B cell (primary cell): ENCODE measurements around the gene TRHDE. TPM values are rescaled to one million over a fixed set of nuclear protein-coding genes. Genes with fewer than 3 reads are reported as not detected.

Experiments
- ATAC-seq: fragments of 200-7000 bp; cut with Tn5 transposase; one replicate; pipeline ENCODE4 v1.10.0; 2021; ENCODE audit warnings: low read depth, mild to moderate bottlenecking, moderate number of reproducible peaks, moderate library complexity
- CTCF ChIA-PET: fragments of 350-600 bp; sonication (Branson Sonifier 250); formaldehyde crosslinking; loops from one replicate; lab custom pipeline; 2021; ENCODE audit warnings: antibody characterized with exemption, inconsistent platforms; lab: Charles Lee
- POLR2A ChIA-PET: fragments of 350-600 bp; sonication (Branson Sonifier 250); formaldehyde crosslinking; loops from one replicate; lab custom pipeline; 2021; ENCODE audit warnings: antibody characterized with exemption; lab: Charles Lee
- DNase-seq: peaks from one replicate; pipeline ENCODE4 v3.0.0; 2013
- H2AFZ ChIP-seq: 2 replicates; pipeline ENCODE4 v1.6.1; 2012; ENCODE audit warnings: mild to moderate bottlenecking, low read depth, low read length; ENCODE audit not compliant: insufficient read depth, poor library complexity, severe bottlenecking
- H3K27ac ChIP-seq, 2 donors: 1 replicate in 1 of 2; 2 replicates in 1 of 2; pipeline ENCODE4 v1.5.1; 2012 to 2013; ENCODE audit warnings: low read length in 2 of 2, mild to moderate bottlenecking in 2 of 2, moderate library complexity in 1 of 2
- H3K27me3 ChIP-seq, 4 experiments: fragments of 200-600 bp in 1 of 4; sonication (generic) in 1 of 4; replicated peaks in 1 of 4; 1 replicate in 2 of 4; 2 replicates in 2 of 4; pipeline versions ENCODE4 v1.6.1 to v1.7.0; 2013 to 2016; ENCODE audit warnings: low read length in 3 of 4, mild to moderate bottlenecking in 2 of 4, mixed read lengths in 1 of 4, moderate library complexity in 1 of 4; ENCODE audit not compliant: insufficient read depth in 4 of 4, control insufficient read depth in 3 of 4; ENCODE audit errors: control extremely low read depth in 1 of 4
- H3K36me3 ChIP-seq, 2 experiments: replicated peaks in 1 of 2; 1 replicate in 1 of 2; 2 replicates in 1 of 2; pipeline versions ENCODE4 v1.6.1 to v1.7.1; 2013; ENCODE audit warnings: low read length in 1 of 2; ENCODE audit not compliant: insufficient read depth in 2 of 2, control insufficient read depth in 1 of 2; ENCODE audit errors: control extremely low read depth in 1 of 2, extremely low read depth in 1 of 2
- H3K4me1 ChIP-seq, 2 donors: fragments of 200-600 bp in 1 of 2; sonication (generic) in 1 of 2; 1 replicate in 1 of 2; 2 replicates in 1 of 2; pipeline versions ENCODE4 v1.5.1 to v1.6.1; 2013 to 2017; ENCODE audit warnings: low read length in 2 of 2; ENCODE audit not compliant: control insufficient read depth in 2 of 2, insufficient read depth in 2 of 2
- H3K4me2 ChIP-seq: replicated peaks from 2 replicates; pipeline ENCODE3; 2012; ENCODE audit warnings: mild to moderate bottlenecking, low read depth, low read length; ENCODE audit not compliant: poor library complexity, severe bottlenecking
- H3K4me3 ChIP-seq, 5 experiments: fragments of 200-600 bp in 1 of 5; sonication (generic) in 1 of 5; 1 replicate in 3 of 5; 2 replicates in 2 of 5; pipeline versions ENCODE4 v1.5.1 to v1.7.0; 2011 to 2016; ENCODE audit warnings: low read length in 4 of 5, mild to moderate bottlenecking in 4 of 5, low read depth in 2 of 5, control low read depth in 1 of 5, moderate library complexity in 1 of 5; ENCODE audit not compliant: insufficient read depth in 1 of 5; ENCODE audit errors: control extremely low read depth in 1 of 5, extremely low read depth in 1 of 5
- H3K79me2 ChIP-seq: fragments of 200-600 bp; sonication (generic); one replicate; pipeline ENCODE4 v1.6.0; 2016; ENCODE audit warnings: low read length; ENCODE audit not compliant: control insufficient read depth, insufficient read depth
- H3K9ac ChIP-seq: fragments of 200-600 bp; sonication (generic); 2 replicates; pipeline ENCODE4 v1.6.1; 2017; ENCODE audit warnings: mild to moderate bottlenecking, low read length, moderate library complexity
- H3K9me3 ChIP-seq, 3 donors: one replicate each; pipeline versions ENCODE4 v1.6.1 to v1.7.1; 2013; ENCODE audit warnings: low read length in 2 of 3; ENCODE audit not compliant: control insufficient read depth in 2 of 3, insufficient read depth in 1 of 3; ENCODE audit errors: control extremely low read depth in 1 of 3
- H4K20me1 ChIP-seq: 2 replicates; pipeline ENCODE4 v1.6.0; 2012; ENCODE audit warnings: mild to moderate bottlenecking, low read length; ENCODE audit not compliant: insufficient read depth, control insufficient read depth, poor library complexity, severe bottlenecking
- H3K27ac Mint-ChIP-seq: one replicate; pipeline ENCODE4 v1.8.0; 2021; ENCODE audit warnings: mixed read lengths
- H3K27me3 Mint-ChIP-seq: one replicate; pipeline ENCODE4 v1.8.0; 2021; ENCODE audit warnings: mixed read lengths
- H3K4me1 Mint-ChIP-seq: one replicate; pipeline ENCODE4 v1.8.0; 2021; ENCODE audit warnings: mixed read lengths
- H3K4me3 Mint-ChIP-seq: one replicate; pipeline ENCODE4 v1.8.0; 2021; ENCODE audit warnings: mixed read lengths
- H3K9me3 Mint-ChIP-seq: one replicate; pipeline ENCODE4 v1.8.0; 2022; ENCODE audit warnings: mixed read lengths; ENCODE audit not compliant: insufficient read depth
- CTCF ChIP-seq: fragments of 200-600 bp; IDR thresholded peaks from one replicate; pipeline ENCODE4 v1.8.0; 2022; ENCODE audit warnings: antibody characterized with exemption, mild to moderate bottlenecking
- EZH2 ChIP-seq: IDR thresholded peaks from 2 replicates; pipeline ENCODE4 v1.6.1; 2012; ENCODE audit warnings: borderline replicate concordance, low read depth, mild to moderate bottlenecking, moderate library complexity, low read length; ENCODE audit not compliant: insufficient read depth, poor library complexity, severe bottlenecking
- WGBS: methylation state at CpG from one replicate; pipeline ENCODE4 v1.1.5; 2013; ENCODE audit warnings: missing lambda C conversion rate; ENCODE audit not compliant: insufficient coverage; 5-methylcytosine and 5-hydroxymethylcytosine counted together
- intact Hi-C: fragments of 100-400 bp; cut with micrococcal nuclease; formaldehyde crosslinking; loops from one replicate; pipeline ENCODE4 v1.10.0; 2022
- polyA plus RNA-seq: library from polyadenylated mRNA; depleted of rRNA; stranded (reverse); fragments of >200 nt; gene quantifications from 2 replicates; pipeline ENCODE4 v1.2.3, GENCODE V29; 2012
- total RNA-seq, 2 donors: library from RNA; stranded (reverse); fragments of 120-200 nt in 1 of 2; gene quantifications; 1 replicate in 1 of 2; 2 replicates in 1 of 2; pipeline versions ENCODE4 v1.2.3 to v1.2.4, GENCODE V29; 2013 to 2022

The TRHDE gene
- total and polyA plus RNA-seq, 2 donors (not counting 1 experiment from before 2014, with no cell fraction given), result not detected

GRCh38 chr12:72602581-72602980 lies 330.4 kb downstream of the TRHDE start:
- no peak overlapping the region for H2AFZ ChIP-seq
- no peak overlapping the region for H3K4me3 Mint-ChIP-seq
- ChIA-PET POLR2A (no interaction called here), CTCF (no interaction called here)
- DNase-seq (no peak), ATAC-seq (no peak)
- no peaks in the 10 kb centered on the region for H3K27me3 ChIP-seq
- H3K9me3 ChIP-seq, result peaks cover 0 to 5% (median 0%) of the 10 kb centered on the region in 3 donors
- TF ChIP-seq EZH2 (no peak), CTCF (no peak)
- no peaks in the 10 kb centered on the region for H3K4me1 ChIP-seq
- H3K9me3 Mint-ChIP-seq, result peaks cover 12% of the 10 kb centered on the region
- no peaks in the 10 kb centered on the region for H3K27me3 Mint-ChIP-seq
- no peaks in the 10 kb centered on the region for H3K36me3 ChIP-seq
- H4K20me1 ChIP-seq, result no peaks in the 10 kb centered on the region
- H3K9ac ChIP-seq, result no peak overlapping the region
- no peak overlapping the region for H3K27ac Mint-ChIP-seq
- H3K79me2 ChIP-seq, result no peaks in the 10 kb centered on the region
- H3K4me1 Mint-ChIP-seq, result no peaks in the 10 kb centered on the region
- intact Hi-C loops, result no loop called here
- H3K4me2 ChIP-seq, result no peak overlapping the region
- no peak overlapping the region for H3K27ac ChIP-seq
- no peak overlapping the region for H3K4me3 ChIP-seq

GRCh38 chr12:72605975-72606374 lies 333.8 kb downstream of the TRHDE start:
- POLR2A ChIA-PET, result no interaction called here
- H4K20me1 ChIP-seq, result no peaks in the 10 kb centered on the region
- DNase-seq, result no peak
- Mint-ChIP-seq H3K4me1 (no peaks in the 10 kb centered on the region), H3K4me3 (no peak overlapping the region), H3K9me3 (peaks cover 5% of the 10 kb centered on the region), H3K27ac (no peak overlapping the region), H3K27me3 (no peaks in the 10 kb centered on the region)
- ATAC-seq, result no peak
- H3K9me3 ChIP-seq, result no peaks in the 10 kb centered on the region
- no peak overlapping the region for H3K4me3 ChIP-seq
- 100% methylated on average over 1 of the region's 2 CpGs for WGBS
- TF ChIP-seq CTCF (no peak), EZH2 (no peak)
- no peaks in the 10 kb centered on the region for H3K27me3 ChIP-seq
- intact Hi-C loops, result no loop called here
- no peak overlapping the region for H3K9ac ChIP-seq
- no peak overlapping the region for H3K4me2 ChIP-seq
- CTCF ChIA-PET, result no interaction called here
- no peaks in the 10 kb centered on the region for H3K36me3 ChIP-seq
- H3K27ac ChIP-seq, result no peak overlapping the region
- H2AFZ ChIP-seq, result no peak overlapping the region
- H3K79me2 ChIP-seq, result no peaks in the 10 kb centered on the region
- no peaks in the 10 kb centered on the region for H3K4me1 ChIP-seq
